Measurements from ENCODE around the gene SPRYD3. TPM values are rescaled to one million over a fixed set of nuclear protein-coding genes. Genes with fewer than 3 reads are reported as not detected.

The SPRYD3 gene
- total and polyA plus RNA-seq, 2 experiments from 2014 or later, result 48.7 to 54.7 TPM

DNA sequence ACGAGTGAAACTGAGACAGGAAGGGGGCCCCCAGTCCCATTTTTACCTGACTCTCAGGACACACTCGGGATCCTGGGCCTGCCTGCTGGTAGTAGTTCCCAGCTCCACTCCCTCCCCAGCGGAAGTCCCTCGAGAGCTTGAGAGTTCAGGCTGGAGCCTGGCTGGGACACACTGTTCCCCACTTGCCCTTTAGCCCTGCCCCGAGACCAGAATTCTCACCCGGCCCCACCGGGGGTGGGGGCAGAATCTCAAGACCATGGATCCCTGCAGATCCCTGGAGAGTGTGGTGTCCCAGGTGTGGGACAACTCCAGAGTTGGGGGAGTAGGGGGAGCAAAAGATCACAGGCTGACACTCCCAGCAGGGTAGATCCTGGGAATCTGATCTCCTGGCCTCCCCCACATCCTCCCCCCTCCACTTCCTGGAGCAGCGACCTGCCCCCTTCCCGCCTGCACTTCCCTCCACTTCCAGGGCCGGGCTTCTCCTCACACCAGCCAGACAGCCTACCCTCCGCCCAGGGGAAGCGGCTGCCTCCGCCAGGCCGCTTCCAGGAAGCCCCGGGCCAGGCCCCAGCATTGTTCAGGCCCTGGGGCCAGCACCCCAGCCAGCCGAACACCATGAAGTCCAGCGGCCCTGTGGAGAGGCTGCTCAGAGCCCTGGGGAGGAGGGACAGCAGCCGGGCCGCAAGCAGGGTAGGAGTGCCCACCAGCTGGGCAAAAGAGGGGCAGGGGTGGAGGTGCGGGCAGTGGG lies 29.4 kb downstream of the SPRYD3 start, which contains the start of gene TNS2:
Gene TNS2 (plus strand): TSS at position 495 of the 748 bp plus-strand sequence. CDS start 121 bp downstream, at position 616.
- 1 to 2% methylated on average over 18 to 20 of the region's 20 CpGs for WGBS, 2 experiments (ENCODE audit: low coverage in 1 of 2, low lambda C conversion rate in 2 of 2, missing lambda C conversion rate in 2 of 2)
- peak within 1 kb of the TSS; percentile 98 for H3K27ac ChIP-seq
- H3K4me2 ChIP-seq (ENCODE audit: unreplicated experiment), result peak within 1 kb of the TSS; percentile 99
- H3K27me3 ChIP-seq (replicated peaks; ENCODE audit: insufficient read depth), result no peaks in the 10 kb centered on the region
- TF ChIP-seq EZH2phosphoT487 (IDR thresholded peaks at IDR 0.05; ENCODE audit: insufficient read depth, low read depth), result no peak
- H3K4me1 ChIP-seq (ENCODE audit: insufficient read depth), result peaks cover 68% of the 10 kb centered on the region
- H3K36me3 ChIP-seq (ENCODE audit: low read depth), result no peaks in the 10 kb centered on the region
- in situ Hi-C loops (cut with MboI), result no loop called here
- peak within 1 kb of the TSS; percentile 95 for H3K9ac ChIP-seq
- peak within 1 kb of the TSS; percentile 52 for H2AFZ ChIP-seq
- H3K9me3 ChIP-seq (ENCODE audit: low read depth), result no peaks in the 10 kb centered on the region
- peak within 1 kb of the TSS; percentile 87 for H3K4me3 ChIP-seq
- DNase-seq, result peak; percentile 61
- peaks cover 35% of the 10 kb centered on the region for H3K79me2 ChIP-seq (ENCODE audit: insufficient read depth)
- no peaks in the 10 kb centered on the region for H4K20me1 ChIP-seq (ENCODE audit: insufficient read depth)
- peaks cover 35% of the 10 kb centered on the region for H3F3A ChIP-seq (ENCODE audit: insufficient read depth)
- no peaks in the 10 kb centered on the region for H3K9me2 ChIP-seq (ENCODE audit: insufficient read depth)

- 3 to 9% methylated on average over 5 to 6 of the region's 6 CpGs for WGBS, 2 experiments (ENCODE audit: low coverage in 1 of 2, low lambda C conversion rate in 2 of 2, missing lambda C conversion rate in 2 of 2)
- in situ Hi-C loops (cut with MboI), result no loop called here
- peak overlapping the region; percentile 95 for H3K9ac ChIP-seq
- no peaks in the 10 kb centered on the region for H3K9me2 ChIP-seq (ENCODE audit: insufficient read depth)
- peak overlapping the region; percentile 87 for H3K4me3 ChIP-seq
- peaks cover 41% of the 10 kb centered on the region for H3F3A ChIP-seq (ENCODE audit: insufficient read depth)
- H3K79me2 ChIP-seq (ENCODE audit: insufficient read depth), result peaks cover 35% of the 10 kb centered on the region
- no peak for TF ChIP-seq EZH2phosphoT487 (IDR thresholded peaks at IDR 0.05; ENCODE audit: insufficient read depth, low read depth)
- TF ChIP-seq EZH2 (IDR thresholded peaks at IDR 0.05; ENCODE audit: insufficient read depth, poor library complexity, severe bottlenecking), result no peak
- H3K4me1 ChIP-seq (ENCODE audit: insufficient read depth), result peaks cover 71% of the 10 kb centered on the region
- no peaks in the 10 kb centered on the region for H3K27me3 ChIP-seq (replicated peaks; ENCODE audit: insufficient read depth)
- H3K27ac ChIP-seq, result peak overlapping the region; percentile 98
- no peaks in the 10 kb centered on the region for H3K9me3 ChIP-seq (ENCODE audit: low read depth)
- H2AFZ ChIP-seq, result no peak overlapping the region
- H4K20me1 ChIP-seq (ENCODE audit: insufficient read depth), result no peaks in the 10 kb centered on the region
- peak overlapping the region; percentile 99 for H3K4me2 ChIP-seq (ENCODE audit: unreplicated experiment)
- no peaks in the 10 kb centered on the region for H3K36me3 ChIP-seq (ENCODE audit: low read depth)
- peak; percentile 54 for DNase-seq
Measured at GRCh38 chr12:53048780-53049401, 30.3 kb downstream of the SPRYD3 start.

DNA sequence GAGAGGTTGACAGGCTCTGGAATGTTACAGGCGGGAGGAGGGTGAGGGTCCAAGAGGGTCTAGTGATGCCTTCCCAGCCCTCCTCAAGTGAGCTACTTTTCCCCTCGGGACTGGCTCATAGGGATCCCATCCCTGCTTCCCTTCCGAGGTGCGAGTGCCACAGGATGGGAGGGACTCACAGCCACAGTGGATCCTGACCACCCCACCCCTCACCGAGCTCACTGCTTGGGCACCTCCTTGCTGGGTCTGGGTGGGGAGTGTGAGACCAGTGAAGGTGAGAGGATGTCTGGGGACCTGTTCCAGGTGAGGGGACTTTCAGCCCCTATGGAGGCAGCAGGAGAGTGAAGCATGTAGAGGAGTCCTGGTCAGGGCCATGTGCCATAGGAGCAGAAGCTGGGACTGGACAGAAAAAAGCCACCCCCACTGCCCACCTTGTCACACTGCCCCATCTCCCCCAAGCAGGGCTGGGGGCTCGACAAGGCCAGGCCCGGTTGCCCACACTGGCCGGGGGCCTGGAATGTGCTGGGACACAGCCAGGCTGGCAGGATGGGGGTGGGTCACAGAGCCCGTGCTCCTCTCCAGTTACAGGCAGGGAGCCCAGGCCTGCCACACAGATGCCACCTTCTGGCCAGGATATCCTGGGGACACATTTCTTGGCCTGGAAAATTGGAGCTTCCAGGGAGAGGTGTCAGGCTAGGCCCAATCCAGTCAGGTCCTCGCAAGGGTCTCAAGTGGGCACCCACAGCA lies 31.0 kb downstream of the SPRYD3 start:
- Histone ChIP-seq H3K27ac (peak overlapping the region; percentile 98), H3K9me3 (ENCODE audit: low read depth) (no peaks in the 10 kb centered on the region), H4K20me1 (ENCODE audit: insufficient read depth) (no peaks in the 10 kb centered on the region), H3K79me2 (ENCODE audit: insufficient read depth) (peaks cover 35% of the 10 kb centered on the region), H2AFZ (peak overlapping the region; percentile 52; the same call in 1 of the 2 replicates), H3K27me3 (replicated peaks; ENCODE audit: insufficient read depth) (no peaks in the 10 kb centered on the region), H3K36me3 (ENCODE audit: low read depth) (no peaks in the 10 kb centered on the region), H3K9me2 (ENCODE audit: insufficient read depth) (no peaks in the 10 kb centered on the region), H3K4me2 (ENCODE audit: unreplicated experiment) (peak overlapping the region; percentile 99), H3F3A (ENCODE audit: insufficient read depth) (peaks cover 45% of the 10 kb centered on the region), H3K4me3 (peak overlapping the region; percentile 87), H3K4me1 (ENCODE audit: insufficient read depth) (peaks cover 64% of the 10 kb centered on the region), H3K9ac (peak overlapping the region; percentile 95)
- 6 to 7% methylated on average over 8 to 10 of the region's 10 CpGs for WGBS, 2 experiments (ENCODE audit: low coverage in 1 of 2, low lambda C conversion rate in 2 of 2, missing lambda C conversion rate in 2 of 2)
- in situ Hi-C loops (cut with MboI), result no loop called here
- peak; percentile 59 for DNase-seq
- TF ChIP-seq EZH2phosphoT487 (IDR thresholded peaks at IDR 0.05; ENCODE audit: insufficient read depth, low read depth) (no peak), EZH2 (IDR thresholded peaks at IDR 0.05; ENCODE audit: insufficient read depth, poor library complexity, severe bottlenecking) (no peak)

Data from GM23248 (cell line).